KMS-11 (cell line): ENCODE data around the gene FAM120B.

Experiments used
- H2AFZ ChIP-seq: fragments of 200-600 bp; sonication (generic); 2 replicates; pipeline ENCODE4 v1.6.1; 2016; ENCODE audit warnings: antibody characterized with exemption, mixed run types, low read depth
- H3K27ac ChIP-seq: fragments of 200-600 bp; sonication (generic); 2 replicates; pipeline ENCODE4 v1.6.1; 2016; ENCODE audit warnings: mild to moderate bottlenecking, mixed run types
- H3K27me3 ChIP-seq: fragments of 200-600 bp; sonication (generic); 2 replicates; pipeline ENCODE4 v1.6.1; 2017; ENCODE audit warnings: mild to moderate bottlenecking, low read depth, mixed run types, moderate library complexity; ENCODE audit not compliant: insufficient read depth
- H3K36me3 ChIP-seq: fragments of 200-600 bp; sonication (generic); 2 replicates; pipeline ENCODE4 v1.6.1; 2017; ENCODE audit warnings: mild to moderate bottlenecking, mixed run types; ENCODE audit not compliant: insufficient read depth
- H3K4me1 ChIP-seq: fragments of 200-600 bp; sonication (generic); 2 replicates; pipeline ENCODE4 v1.6.1; 2016; ENCODE audit warnings: mild to moderate bottlenecking, low read depth, mixed run types; ENCODE audit not compliant: poor library complexity, severe bottlenecking
- H3K4me2 ChIP-seq: fragments of 200-600 bp; sonication (generic); 2 replicates; pipeline ENCODE4 v1.7.0; 2016; ENCODE audit warnings: mild to moderate bottlenecking, mixed run types
- H3K4me3 ChIP-seq: fragments of 200-600 bp; sonication (generic); IDR thresholded peaks from 2 replicates; pipeline ENCODE4 v1.6.1; 2017; ENCODE audit warnings: low read depth, low read length, mixed read lengths; ENCODE audit not compliant: insufficient read depth
- H3K79me2 ChIP-seq: fragments of 200-600 bp; sonication (generic); 2 replicates; pipeline ENCODE4 v1.6.1; 2016; ENCODE audit warnings: low read depth, mixed run types; ENCODE audit not compliant: insufficient read depth
- H3K9ac ChIP-seq: fragments of 200-600 bp; sonication (generic); 2 replicates; pipeline ENCODE4 v1.6.1; 2016; ENCODE audit warnings: mild to moderate bottlenecking, mixed run types
- H4K20me1 ChIP-seq: fragments of 200-600 bp; sonication (generic); 2 replicates; pipeline ENCODE4 v1.6.1; 2016; ENCODE audit warnings: mild to moderate bottlenecking, mixed run types; ENCODE audit not compliant: insufficient read depth
- CTCF ChIP-seq: fragments of 200-600 bp; sonication (generic); conservative IDR thresholded peaks from 2 replicates; pipeline ENCODE4 v1.6.1; 2017; ENCODE audit warnings: low read depth, mild to moderate bottlenecking, antibody characterized with exemption, low read length, moderate library complexity, mixed read lengths

Gene FAM120B

GRCh38 chr6:170274713-170275560 is 31.6 kb upstream of the FAM120B start:
- Histone ChIP-seq H3K9ac (no peak overlapping the region), H3K4me3 (no peak overlapping the region), H3K36me3 (no peaks in the 10 kb centered on the region), H3K4me1 (no peaks in the 10 kb centered on the region), H3K79me2 (no peaks in the 10 kb centered on the region), H3K4me2 (no peak overlapping the region), H3K27me3 (peaks cover 35% of the 10 kb centered on the region), H4K20me1 (no peaks in the 10 kb centered on the region), H3K27ac (no peak overlapping the region), H2AFZ (no peak overlapping the region)
- TF ChIP-seq CTCF = no peak

GRCh38 chr6:170276369-170277057 is 30.0 kb upstream of the FAM120B start:
- Histone ChIP-seq H3K79me2 (no peaks in the 10 kb centered on the region), H2AFZ (no peak overlapping the region), H3K36me3 (no peaks in the 10 kb centered on the region), H3K9ac (no peak overlapping the region), H3K27me3 (peaks cover 31% of the 10 kb centered on the region), H3K4me2 (no peak overlapping the region), H3K27ac (no peak overlapping the region), H3K4me3 (no peak overlapping the region), H3K4me1 (no peaks in the 10 kb centered on the region), H4K20me1 (no peaks in the 10 kb centered on the region)
- TF ChIP-seq CTCF = no peak

- Histone ChIP-seq H3K4me2 (no peak overlapping the region), H3K79me2 (no peaks in the 10 kb centered on the region), H4K20me1 (no peaks in the 10 kb centered on the region), H3K27ac (no peak overlapping the region), H2AFZ (no peak overlapping the region), H3K4me1 (no peaks in the 10 kb centered on the region), H3K9ac (no peak overlapping the region), H3K36me3 (no peaks in the 10 kb centered on the region), H3K27me3 (peaks cover 22% of the 10 kb centered on the region), H3K4me3 (no peak overlapping the region)
- TF ChIP-seq CTCF = no peak
Observed at GRCh38 chr6:170277893-170278742, 28.4 kb upstream of the FAM120B start.

GRCh38 chr6:170278743-170279094 is 27.8 kb upstream of the FAM120B start:
- Histone ChIP-seq H3K79me2 (no peaks in the 10 kb centered on the region), H2AFZ (no peak overlapping the region), H3K4me2 (no peak overlapping the region), H3K4me3 (no peak overlapping the region), H3K9ac (no peak overlapping the region), H3K4me1 (no peaks in the 10 kb centered on the region), H3K27ac (no peak overlapping the region), H4K20me1 (no peaks in the 10 kb centered on the region), H3K36me3 (no peaks in the 10 kb centered on the region), H3K27me3 (peaks cover 18% of the 10 kb centered on the region)
- no peak for TF ChIP-seq CTCF
